Measurements from ENCODE around the gene ASB10. TPM values are rescaled to one million over a fixed set of nuclear protein-coding genes. Genes with fewer than 3 reads are reported as not detected.

The ASB10 gene
- total and polyA plus RNA-seq, 4 donors = not detected

DNA sequence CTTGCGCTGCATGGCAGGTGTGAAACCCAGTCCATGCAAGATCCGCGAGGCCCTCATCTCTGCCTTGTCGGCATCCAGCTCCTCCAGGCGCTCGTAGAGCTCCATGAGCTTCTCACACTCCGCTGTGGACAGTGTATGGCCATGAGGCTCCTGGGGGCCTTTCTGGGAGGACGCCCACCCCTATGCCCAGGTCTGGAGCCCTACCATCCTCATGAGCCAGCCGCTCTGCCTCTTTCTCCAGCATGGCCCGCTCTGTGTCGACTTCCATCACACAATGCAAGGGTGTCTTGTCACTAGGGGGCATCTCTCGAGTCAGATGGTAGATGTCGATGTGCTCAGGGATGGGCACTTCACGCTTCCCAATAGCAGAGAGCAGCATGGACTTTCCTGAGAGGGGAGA lies 36.7 kb upstream of the ASB10 start:
- 96% methylated on average over 14 of the region's 14 CpGs for WGBS
- Histone ChIP-seq H3K4me1 (ENCODE audit: control insufficient read depth in 4 of 4, insufficient read depth in 4 of 4, low read length in 3 of 4) (peaks cover 0 to 27% (median 17%) of the 10 kb centered on the region in 4 donors), H3K27ac (ENCODE audit: low read depth in 1 of 2, low read length in 2 of 2) (no peak overlapping the region), H3K9me3 (ENCODE audit: control insufficient read depth in 4 of 4, low read length in 3 of 4) (no peaks in the 10 kb centered on the region), H3K4me3 (ENCODE audit: low read depth in 1 of 3, low read length in 3 of 3) (no peak overlapping the region), H3K9ac (ENCODE audit: low read depth in 1 of 2, low read length in 2 of 2) (no peak overlapping the region), H3K27me3 (ENCODE audit: control insufficient read depth in 4 of 4, insufficient read depth in 4 of 4, low read length in 3 of 4) (no peaks in the 10 kb centered on the region), H3K36me3 (ENCODE audit: control insufficient read depth in 4 of 4, insufficient read depth in 3 of 4, low read depth in 1 of 4, low read length in 3 of 4) (peaks cover 13 to 50% (median 27%) of the 10 kb centered on the region in 4 donors)
- no peak for DNase-seq (ENCODE audit: low spot score)
- TF ChIP-seq TAF1 (conservative IDR thresholded peaks at IDR 0.05) (no peak), NR2F2 (IDR thresholded peaks at IDR 0.05) (no peak), YY1 (IDR thresholded peaks at IDR 0.05) (no peak), HNF4A (conservative IDR thresholded peaks at IDR 0.05) (no peak), FOXA2 (IDR thresholded peaks at IDR 0.05) (no peak), RAD21 (IDR thresholded peaks at IDR 0.05) (no peak), HNF4G (IDR thresholded peaks at IDR 0.05) (no peak), SP1 (IDR thresholded peaks at IDR 0.05) (no peak), RXRA (IDR thresholded peaks at IDR 0.05) (no peak), CTCF (IDR thresholded peaks at IDR 0.05; ENCODE audit: low read depth, low read length, missing input control) (no peak), FOXA1 (IDR thresholded peaks at IDR 0.05) (no peak), JUND (IDR thresholded peaks at IDR 0.05) (no peak), EGR1 (IDR thresholded peaks at IDR 0.05; ENCODE audit: low read depth in 2 of 2) (no peak), GABPA (IDR thresholded peaks at IDR 0.05 in 1 of 2, conservative IDR thresholded peaks at IDR 0.05 in 1 of 2) (no peak)
- TF ChIP-seq, protein P1, sequence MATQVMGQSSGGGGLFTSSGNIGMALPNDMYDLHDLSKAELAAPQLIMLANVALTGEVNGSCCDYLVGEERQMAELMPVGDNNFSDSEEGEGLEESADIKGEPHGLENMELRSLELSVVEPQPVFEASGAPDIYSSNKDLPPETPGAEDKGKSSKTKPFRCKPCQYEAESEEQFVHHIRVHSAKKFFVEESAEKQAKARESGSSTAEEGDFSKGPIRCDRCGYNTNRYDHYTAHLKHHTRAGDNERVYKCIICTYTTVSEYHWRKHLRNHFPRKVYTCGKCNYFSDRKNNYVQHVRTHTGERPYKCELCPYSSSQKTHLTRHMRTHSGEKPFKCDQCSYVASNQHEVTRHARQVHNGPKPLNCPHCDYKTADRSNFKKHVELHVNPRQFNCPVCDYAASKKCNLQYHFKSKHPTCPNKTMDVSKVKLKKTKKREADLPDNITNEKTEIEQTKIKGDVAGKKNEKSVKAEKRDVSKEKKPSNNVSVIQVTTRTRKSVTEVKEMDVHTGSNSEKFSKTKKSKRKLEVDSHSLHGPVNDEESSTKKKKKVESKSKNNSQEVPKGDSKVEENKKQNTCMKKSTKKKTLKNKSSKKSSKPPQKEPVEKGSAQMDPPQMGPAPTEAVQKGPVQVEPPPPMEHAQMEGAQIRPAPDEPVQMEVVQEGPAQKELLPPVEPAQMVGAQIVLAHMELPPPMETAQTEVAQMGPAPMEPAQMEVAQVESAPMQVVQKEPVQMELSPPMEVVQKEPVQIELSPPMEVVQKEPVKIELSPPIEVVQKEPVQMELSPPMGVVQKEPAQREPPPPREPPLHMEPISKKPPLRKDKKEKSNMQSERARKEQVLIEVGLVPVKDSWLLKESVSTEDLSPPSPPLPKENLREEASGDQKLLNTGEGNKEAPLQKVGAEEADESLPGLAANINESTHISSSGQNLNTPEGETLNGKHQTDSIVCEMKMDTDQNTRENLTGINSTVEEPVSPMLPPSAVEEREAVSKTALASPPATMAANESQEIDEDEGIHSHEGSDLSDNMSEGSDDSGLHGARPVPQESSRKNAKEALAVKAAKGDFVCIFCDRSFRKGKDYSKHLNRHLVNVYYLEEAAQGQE (IDR thresholded peaks at IDR 0.05) = no peak
- TF ChIP-seq, protein P2, sequence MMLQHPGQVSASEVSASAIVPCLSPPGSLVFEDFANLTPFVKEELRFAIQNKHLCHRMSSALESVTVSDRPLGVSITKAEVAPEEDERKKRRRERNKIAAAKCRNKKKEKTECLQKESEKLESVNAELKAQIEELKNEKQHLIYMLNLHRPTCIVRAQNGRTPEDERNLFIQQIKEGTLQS (IDR thresholded peaks at IDR 0.05) = no peak
- TF ChIP-seq, protein P3, sequence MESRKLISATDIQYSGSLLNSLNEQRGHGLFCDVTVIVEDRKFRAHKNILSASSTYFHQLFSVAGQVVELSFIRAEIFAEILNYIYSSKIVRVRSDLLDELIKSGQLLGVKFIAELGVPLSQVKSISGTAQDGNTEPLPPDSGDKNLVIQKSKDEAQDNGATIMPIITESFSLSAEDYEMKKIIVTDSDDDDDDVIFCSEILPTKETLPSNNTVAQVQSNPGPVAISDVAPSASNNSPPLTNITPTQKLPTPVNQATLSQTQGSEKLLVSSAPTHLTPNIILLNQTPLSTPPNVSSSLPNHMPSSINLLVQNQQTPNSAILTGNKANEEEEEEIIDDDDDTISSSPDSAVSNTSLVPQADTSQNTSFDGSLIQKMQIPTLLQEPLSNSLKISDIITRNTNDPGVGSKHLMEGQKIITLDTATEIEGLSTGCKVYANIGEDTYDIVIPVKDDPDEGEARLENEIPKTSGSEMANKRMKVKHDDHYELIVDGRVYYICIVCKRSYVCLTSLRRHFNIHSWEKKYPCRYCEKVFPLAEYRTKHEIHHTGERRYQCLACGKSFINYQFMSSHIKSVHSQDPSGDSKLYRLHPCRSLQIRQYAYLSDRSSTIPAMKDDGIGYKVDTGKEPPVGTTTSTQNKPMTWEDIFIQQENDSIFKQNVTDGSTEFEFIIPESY (IDR thresholded peaks at IDR 0.05) = no peak
- TF ChIP-seq, protein P4, sequence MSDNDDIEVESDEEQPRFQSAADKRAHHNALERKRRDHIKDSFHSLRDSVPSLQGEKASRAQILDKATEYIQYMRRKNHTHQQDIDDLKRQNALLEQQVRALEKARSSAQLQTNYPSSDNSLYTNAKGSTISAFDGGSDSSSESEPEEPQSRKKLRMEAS (IDR thresholded peaks at IDR 0.05) = no peak

Measured in liver (tissue), 9 donors.